Dedifferentiated amniotic fluid mesenchymal stem cell (primary cell): ENCODE results near the gene OR56B1.

Experiments
- DNase-seq: peaks from one replicate; pipeline ENCODE4 v3.0.0-alpha.2; 2016; ENCODE audit errors: extremely low spot score

OR56B1 gene

DNA sequence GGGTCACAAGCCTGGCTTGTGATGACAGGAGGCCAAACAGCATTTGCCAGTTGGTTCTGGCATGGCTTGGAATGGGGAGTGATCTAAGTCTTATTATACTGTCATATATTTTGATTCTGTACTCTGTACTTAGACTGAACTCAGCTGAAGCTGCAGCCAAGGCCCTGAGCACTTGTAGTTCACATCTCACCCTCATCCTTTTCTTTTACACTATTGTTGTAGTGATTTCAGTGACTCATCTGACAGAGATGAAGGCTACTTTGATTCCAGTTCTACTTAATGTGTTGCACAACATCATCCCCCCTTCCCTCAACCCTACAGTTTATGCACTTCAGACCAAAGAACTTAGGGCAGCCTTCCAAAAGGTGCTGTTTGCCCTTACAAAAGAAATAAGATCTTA, 843 bp downstream of the OR56B1 start:
- no peak for DNase-seq

DNA sequence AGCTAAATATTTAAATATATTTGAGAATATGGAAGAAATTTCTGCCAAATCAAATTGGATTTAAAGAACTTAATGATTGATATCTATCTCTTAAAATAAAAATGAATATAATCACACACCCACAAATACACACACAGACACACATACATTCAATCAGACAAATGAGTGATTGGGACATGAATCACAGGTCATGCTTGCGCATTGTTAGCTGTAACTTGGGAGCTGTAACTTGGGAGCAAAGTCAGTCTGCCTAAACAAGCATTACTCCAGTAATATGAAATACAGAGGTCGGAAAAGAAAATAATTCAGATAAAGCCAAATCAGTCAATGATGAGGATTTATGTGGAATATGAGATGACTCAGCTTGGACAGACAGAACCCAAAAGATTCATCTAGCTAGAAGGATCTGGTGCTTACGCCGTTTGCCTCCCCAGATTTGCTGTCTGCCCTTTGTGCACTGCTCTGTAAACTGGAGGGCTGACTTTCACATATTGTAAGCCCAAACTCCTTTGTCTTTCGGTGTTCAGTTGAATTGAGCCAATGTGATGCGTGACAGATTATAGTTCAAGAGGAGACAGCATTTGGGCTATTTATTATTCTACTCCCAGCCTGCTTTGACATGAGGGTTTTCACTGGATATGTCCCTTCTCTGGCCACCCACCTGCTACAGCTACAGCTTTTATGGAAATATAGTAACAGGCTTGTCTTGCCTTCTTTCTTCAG, 1.6 kb downstream of the OR56B1 start:
- no peak for DNase-seq

DNA sequence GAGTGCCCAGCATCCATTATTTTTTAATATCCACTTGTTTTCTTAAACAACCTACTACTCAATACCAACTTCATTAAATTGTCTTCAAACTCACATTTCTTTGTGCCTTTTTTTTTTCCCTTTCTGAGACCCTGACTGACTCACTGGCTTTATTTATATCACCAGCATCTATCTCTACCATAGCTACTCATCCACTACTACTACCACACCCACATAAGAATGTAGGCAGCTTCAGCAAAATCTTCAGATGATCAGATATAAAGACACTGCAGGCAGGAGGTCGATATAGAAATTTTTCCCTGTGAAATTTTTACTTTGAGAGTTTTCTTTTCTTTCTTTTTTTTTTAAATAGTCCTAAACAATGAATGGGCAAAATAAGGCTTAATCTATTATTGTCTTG, 2.2 kb downstream of the OR56B1 start:
- DNase-seq, result no peak

DNA sequence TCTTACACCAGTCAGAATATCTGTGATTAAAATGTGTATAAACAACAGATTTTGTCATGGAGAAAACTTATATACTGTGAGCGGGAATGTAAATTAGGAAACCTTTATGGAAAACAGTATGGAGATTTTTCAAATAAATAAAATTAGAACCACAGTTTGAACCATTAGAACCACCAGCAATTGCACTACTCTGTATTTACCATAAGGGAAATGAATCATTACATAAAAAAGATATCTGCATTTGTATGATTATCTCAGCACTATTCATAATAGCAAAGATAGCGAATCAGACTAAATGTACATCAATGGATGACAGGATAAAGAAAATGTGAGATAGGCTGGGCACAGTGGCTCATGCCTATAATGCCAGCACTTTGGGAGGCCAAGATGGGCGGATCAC, 10.4 kb downstream of the OR56B1 start:
- DNase-seq, result no peak

DNA sequence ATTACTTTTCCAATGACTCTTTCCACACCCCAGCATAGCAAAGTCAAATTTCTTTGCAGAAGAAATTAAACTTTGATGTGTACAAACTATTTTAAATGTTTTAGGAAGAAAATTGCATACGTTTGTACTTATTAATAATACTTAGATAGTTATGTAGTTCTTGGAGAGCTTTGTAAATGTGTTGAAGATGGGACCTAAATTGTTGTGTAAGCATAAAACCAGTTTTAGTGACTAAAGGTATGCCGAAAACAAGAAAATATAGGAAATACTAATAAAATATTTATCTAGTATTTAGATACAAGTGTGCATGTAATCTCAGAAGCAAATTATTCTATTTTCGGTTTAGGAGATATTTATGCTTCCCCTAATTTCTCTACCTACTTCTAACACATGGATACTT, 13.6 kb downstream of the OR56B1 start:
- no peak for DNase-seq

DNA sequence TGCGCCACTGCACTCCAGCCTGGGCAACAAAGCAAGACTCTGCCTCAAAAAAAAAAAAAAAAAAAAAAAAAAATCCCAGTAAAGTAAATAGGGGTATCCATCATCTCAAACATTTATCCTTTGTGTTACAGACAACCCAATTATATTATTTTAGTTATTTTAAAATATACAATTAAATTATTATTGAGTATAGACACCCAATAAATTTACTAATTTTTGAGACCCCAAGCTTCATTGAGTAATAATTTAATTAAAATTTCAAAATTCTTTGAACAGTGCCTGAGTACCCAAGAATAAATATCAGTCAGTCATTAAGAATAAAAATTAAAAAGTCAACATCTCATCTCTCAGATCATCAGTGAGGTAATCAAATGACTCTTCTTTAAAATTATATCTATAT, 17.7 kb downstream of the OR56B1 start, which contains the start of gene OR52N4:
OR52N4 (plus strand) TSS at position 301 of the 400 bp plus-strand sequence. CDS start 498 bp downstream, outside the sequence.
- DNase-seq, result no peak

DNA sequence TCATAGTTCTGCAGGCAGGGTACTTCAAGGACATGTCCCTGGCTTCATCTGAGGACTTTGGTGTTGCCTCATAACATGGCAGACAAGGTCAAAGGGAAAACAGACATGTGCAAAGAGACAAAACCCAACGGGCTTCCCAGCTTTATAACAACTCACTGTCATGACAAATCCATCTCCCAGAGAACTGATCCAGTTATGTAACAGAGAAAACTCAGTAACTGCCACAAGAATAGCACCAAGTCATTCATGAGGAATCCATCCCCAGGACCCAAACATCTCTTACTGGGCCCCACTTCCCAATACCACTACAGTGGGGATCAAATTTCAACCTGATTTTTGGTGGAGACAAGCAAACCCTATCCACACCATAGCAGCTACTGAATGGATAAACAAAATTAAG, 30.8 kb downstream of the OR56B1 start:
- DNase-seq, result no peak

DNA sequence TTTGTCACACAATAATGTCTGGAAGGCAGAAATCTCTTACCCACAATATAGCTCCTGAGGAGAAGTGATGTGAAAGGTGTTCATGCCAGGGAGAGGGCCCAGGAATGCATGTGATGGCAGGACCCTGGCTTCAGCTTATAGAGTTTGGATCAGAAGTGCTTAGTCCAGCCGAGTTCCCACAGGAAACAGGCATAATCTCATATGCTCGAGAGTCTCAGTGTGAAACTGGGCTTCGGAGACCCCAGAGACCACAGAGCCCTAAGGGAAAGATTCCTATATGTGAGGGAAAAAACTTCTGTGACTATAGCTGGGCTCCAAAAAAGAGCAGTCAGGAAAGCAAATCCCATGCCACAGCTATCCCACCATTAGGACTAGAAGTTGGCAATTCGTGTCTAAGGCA, 47.0 kb downstream of the OR56B1 start, which contains the start of gene OR52N5:
OR52N5 (minus strand) TSS at position 101 of the 400 bp plus-strand sequence. CDS start 4,721 bp downstream, outside the sequence.
- DNase-seq, result no peak
